Activated CD4-positive, alpha-beta T cell treated with anti-CD3 and anti-CD28 coated beads for 24 hours (primary cell): ENCODE measurements around the gene HTT.

Source experiments
- DNase-seq, 2 donors: peaks; one replicate each; pipeline ENCODE4 v3.0.0-alpha.2; 2020; ENCODE audit warnings: low read depth in 2 of 2

Gene HTT

GRCh38 chr4:3263053-3263875 is 188.8 kb downstream of the HTT start:
- DNase-seq = no peak

GRCh38 chr4:3263876-3264193 is 189.4 kb downstream of the HTT start:
- DNase-seq = no peak

GRCh38 chr4:3266076-3266475 is 191.6 kb downstream of the HTT start:
- DNase-seq = no peak

DNA sequence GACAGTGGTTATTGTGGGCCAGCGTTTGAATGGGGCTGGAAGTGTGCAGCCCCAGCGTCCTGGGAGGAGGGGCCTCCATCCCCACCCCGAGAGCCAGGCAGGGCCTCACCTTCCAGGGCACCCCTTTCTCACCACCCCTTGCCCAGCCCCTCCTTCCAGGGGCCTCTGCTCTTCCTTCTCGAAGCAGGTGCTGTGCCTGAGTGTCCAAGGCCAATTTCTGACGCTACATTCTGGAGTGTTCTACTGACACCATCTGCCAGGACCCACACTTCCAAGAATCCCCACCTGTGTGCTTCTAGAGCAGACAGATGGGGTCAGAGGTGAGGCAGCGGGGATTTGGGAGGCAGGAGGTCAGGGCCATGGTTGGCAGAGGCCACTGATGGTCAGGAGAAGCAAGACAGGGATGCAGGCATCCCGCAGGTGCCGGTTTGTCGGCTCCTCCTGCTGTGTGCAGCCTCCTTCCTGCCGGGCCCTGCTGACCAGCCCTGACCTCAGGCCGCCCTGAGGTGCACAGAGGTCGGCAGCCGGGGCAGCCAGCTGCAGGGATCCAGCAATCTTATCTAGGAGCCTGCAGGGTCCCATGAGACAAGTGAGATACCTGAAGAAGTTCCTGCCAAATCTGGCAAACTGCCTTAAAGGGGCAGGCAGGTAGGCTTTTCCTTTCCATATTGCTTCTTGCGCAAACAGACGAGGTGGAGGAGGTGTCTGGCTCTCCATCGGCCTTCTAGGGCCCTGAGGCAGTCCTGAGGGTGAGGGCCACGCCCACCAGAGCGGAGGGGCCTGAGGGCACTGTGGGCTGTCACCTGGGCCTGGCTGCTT is 193.3 kb downstream of the HTT start:
- DNase-seq = no peak

GRCh38 chr4:3268395-3269104 is 194.1 kb downstream of the HTT start:
- no peak for DNase-seq

- no peak for DNase-seq
These were observed 194.8 kb downstream of the HTT start for GRCh38 chr4:3269105-3269927.

DNA sequence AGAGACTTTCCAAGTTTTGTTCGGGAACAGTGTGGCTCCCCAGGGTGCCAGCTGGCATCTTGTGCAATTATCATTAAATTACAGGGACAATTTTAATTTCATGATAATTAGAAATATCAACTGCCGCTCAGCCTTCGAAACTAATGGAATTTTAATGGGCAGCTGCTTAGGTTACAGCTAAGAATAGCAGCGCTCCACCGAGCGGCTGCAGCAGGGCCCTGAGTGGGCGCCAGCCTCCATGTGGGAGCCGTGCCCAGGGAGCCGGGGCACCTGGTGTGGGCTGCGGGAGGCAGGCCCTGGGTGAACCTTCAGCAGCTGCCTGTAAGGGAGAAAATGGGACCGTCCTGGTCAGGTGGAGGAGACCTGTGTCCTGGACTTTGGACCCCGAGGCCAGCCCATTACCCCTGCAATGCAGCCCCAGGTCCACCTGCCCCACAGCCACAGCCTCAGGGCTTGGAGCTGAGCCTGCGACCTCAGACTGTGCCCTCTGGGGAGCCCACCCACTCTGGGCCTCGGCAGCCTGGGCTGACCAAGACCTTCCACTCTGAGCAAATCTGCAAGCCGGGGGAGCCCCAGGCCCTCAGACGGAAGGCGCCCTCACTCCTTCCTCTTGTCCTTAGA is 195.6 kb downstream of the HTT start:
- DNase-seq = no peak

DNA sequence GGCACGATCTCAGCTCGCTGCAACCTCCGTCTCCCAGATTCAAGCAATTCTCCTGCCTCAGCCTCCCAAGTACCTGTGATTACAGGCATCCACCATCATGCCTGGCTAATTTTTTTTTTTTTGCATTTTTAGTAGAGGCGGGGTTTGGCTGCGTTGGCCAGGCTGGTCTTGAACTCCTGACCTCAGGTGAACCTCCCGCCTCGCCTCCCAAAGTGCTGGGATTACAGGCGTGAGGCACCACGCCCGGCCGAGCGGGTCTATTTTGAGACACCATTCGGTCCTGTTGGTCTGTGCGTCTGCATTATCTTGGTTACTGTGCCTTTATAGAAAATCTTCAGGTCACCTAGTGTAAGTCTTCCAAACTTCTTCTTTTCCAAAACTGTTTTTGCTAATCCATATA is 196.7 kb downstream of the HTT start:
- no peak for DNase-seq

DNA sequence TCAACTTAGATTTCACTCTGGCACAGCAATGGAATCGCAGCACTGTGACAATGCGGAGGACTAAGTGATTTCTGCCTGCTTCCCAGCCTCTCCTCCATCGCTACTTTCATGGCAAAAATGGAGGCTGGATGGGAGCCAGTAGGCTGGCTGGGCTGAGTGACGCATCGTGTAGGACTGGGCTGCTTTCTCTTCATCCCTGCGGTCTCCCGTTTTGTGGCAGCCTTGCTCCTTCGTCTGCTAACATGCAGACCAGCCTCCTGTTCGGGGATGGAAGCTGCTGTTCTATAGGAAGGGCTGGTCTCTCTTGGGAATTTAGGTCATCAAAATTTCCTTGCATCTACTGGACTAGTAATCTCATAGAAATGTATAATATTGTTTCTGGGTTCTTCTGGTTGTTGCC is 202.5 kb downstream of the HTT start:
- no peak for DNase-seq

DNA sequence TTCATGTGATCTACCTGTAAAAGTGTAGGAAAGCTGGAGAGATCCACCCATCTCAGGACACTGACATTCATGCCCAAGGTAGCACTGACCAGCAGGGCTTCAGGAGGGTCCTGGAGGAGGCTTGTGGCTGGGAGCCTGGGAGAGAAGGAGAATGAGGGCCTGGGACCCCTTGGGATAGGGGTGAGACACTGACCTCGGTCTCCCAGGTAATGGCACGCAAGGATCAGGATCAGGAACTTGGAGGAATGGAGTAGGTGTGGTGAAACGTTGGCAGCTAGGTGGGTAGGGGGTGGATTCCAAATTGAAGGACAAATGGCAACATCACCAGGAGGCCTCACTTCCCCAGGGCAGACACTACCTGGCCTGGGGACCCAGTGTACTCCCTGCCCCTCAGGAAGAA is 206.0 kb downstream of the HTT start:
- no peak for DNase-seq

- DNase-seq = no peak
These were observed 209.0 kb downstream of the HTT start for GRCh38 chr4:3283483-3283882.

- no peak for DNase-seq
These were observed 209.4 kb downstream of the HTT start for GRCh38 chr4:3283916-3284315.

DNA sequence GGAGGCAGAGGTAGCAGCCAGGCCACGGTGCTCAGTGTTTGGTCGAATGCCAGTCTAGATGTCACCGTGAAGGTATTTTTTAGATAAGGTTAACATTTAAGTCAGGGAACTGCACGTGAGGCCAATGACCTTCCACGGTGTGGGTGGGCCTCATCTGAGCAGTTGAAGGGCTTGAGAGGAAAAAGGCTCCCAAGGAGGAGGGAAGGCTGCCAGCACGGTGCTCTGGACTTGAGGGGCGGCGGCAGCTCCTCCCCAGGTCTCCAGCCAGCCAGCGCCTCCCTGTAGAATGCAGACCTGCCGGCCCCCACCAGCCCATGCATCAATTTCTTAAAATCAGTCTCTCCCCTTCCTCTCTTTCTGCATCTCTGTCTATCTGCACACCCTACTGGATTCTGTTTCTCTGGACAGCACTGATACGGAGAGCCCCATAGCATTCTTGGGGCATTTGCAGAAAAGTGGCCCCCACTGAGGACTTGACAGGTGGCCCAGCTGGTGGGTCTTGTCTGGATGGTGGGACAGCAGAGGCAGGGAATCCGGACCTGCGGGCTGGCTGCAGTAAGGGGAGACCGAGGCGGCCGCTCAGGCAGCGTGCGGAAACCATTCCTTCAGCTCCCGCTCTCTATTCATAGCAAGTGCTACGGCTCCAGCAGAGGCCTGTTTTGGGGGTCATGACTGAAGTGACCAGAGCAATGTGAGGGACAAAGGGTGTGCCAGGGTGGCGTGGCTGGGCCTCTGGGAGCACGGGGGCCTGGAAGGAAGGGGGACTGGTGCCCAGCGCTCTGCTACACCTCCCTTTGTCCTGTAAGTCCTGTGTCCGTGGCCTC is 210.5 kb downstream of the HTT start:
- no peak for DNase-seq

DNA sequence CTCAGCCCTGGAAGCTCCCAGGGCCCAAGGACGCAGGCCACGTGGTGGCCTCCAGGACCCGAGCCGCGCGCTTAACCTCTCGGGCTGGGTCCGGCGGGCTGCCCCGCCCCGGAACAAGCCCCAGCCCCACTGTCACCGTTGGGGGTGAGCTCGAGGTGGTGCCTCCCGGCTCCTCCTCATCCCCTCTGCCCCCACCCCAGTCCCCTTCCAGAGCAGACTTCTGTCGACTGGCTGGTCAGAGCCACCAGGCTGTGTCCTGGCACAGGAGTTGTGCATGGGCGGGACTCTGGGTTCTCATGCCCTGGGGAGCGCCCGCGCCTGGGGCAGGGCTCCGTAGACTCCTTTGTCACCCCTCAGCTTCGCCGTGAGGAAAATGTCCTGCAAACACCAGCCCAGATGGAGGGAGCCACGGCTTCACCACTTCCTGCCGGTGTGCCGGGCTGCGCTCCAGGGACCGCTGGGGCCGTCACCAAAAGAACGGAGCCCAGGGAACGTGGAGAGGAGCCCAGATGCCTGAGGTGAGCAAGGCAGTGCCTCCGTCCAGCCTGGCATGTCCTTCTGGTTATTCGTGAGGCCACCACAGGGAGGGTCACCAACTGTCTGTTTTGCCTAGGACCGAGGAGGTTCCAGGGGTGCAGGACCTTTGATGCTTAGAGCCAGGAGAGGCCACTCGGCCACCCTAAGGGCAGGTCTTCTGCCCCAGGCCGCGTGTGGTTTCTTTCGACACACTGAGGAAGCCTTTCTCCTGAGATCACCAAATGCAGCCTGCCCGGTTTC is 211.3 kb downstream of the HTT start:
- no peak for DNase-seq

DNA sequence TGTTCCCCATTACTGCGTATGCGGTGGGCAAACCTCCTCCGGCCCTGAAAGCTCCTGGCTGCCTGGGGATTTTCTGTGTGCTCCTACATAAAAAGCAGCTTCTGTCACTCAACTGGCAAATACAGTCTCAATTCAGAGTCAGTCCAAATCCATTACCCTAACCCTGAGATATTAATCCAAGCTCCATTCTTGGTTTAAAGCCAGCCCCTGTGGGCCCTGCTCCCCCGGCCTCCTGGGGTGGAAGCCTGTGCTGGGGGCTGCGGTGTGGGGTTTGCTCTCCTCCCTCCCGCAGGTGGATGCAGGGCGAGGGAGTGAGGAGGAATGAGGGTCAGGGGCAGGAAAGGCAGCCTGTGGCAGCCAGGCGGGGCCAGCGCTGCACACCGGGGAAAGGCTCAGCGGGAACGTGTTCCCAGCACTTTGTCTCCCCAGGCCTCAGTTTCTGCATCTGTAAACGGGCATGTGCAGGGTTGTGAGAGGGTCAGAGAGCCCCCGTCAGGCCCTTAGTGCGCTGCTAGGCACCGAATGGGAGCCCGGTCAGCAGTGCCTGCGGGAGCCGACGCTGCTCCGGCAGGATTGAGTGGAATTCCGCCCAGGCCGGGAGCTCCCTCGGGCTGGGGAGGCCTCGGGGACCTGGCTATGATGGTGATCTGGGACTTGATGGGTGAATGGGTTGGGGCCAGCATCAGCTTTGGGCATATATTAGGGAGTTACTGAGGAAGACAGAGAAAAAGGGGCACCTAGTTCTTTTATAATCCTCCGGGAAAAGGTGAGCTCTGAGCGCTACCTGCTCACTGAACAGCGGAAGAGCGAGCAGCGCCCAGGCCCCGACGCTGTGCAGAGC is 212.1 kb downstream of the HTT start:
- no peak for DNase-seq

GRCh38 chr4:3287271-3287971 is 212.9 kb downstream of the HTT start:
- no peak for DNase-seq

DNA sequence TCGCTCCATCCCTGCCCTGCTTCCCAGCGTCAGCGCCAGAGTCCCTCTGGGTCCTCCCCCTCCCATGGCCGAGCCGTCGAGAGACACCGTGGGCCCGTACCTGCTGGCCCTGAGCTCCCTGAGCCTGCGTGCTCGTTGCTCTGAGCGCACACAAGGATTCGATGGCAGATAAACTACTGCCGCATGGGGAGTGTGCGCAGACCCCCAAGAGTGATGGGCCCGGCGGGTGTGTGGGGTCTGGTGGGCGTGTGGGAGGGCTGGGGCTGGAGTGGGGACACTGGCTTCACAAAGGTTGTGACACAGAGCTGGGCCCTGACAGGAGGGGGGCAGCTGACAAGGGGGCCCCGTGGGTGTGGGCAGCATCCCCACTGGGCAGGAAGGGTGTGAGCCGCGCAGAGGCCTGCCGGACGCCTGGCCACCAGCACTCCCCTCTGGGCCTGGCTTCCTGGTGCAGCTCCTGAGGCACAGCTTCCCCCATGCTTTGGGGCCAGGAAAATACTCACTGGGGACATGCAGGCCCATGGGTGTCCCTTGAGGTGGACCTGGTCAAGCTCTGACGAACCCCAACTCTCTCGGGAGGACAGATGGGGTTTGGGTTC is 213.6 kb downstream of the HTT start:
- no peak for DNase-seq
